NCI-H1436 treated with DMSO at 0.1 percent for 48 hours (cell line): Measurements from ENCODE around the gene CER1.

Source experiments
- DNase-seq: peaks from one replicate; lab custom pipeline; 2025; lab: John Stamatoyannopoulos, UW

CER1 gene

GRCh38 chr9:14722391-14723035 is at the start of gene CER1:
TSS of gene CER1 (minus strand) at chr9:14722733. CDS start at chr9:14722672, 61 bp downstream.
- no peak for DNase-seq

- DNase-seq, result no peak
Measured at GRCh38 chr9:14770592-14770991, 48.1 kb upstream of the CER1 start.

- no peak for DNase-seq
Measured at GRCh38 chr9:14769230-14769571, 46.7 kb upstream of the CER1 start.

GRCh38 chr9:14768405-14769229 is 46.1 kb upstream of the CER1 start:
- no peak for DNase-seq

GRCh38 chr9:14766299-14766698 is 43.8 kb upstream of the CER1 start:
- DNase-seq, result no peak

- no peak for DNase-seq
Measured at GRCh38 chr9:14761584-14761983, 39.1 kb upstream of the CER1 start.

- DNase-seq, result no peak
Measured at GRCh38 chr9:14760060-14760459, 37.5 kb upstream of the CER1 start.

GRCh38 chr9:14756291-14756690 is 33.8 kb upstream of the CER1 start:
- no peak for DNase-seq

GRCh38 chr9:14752871-14753270 is 30.3 kb upstream of the CER1 start:
- no peak for DNase-seq

GRCh38 chr9:14752271-14752670 is 29.7 kb upstream of the CER1 start:
- DNase-seq, result no peak

- no peak for DNase-seq
Measured at GRCh38 chr9:14750821-14751220, 28.3 kb upstream of the CER1 start.

- DNase-seq, result no peak
Measured at GRCh38 chr9:14749741-14750211, 27.2 kb upstream of the CER1 start.

- DNase-seq, result no peak
Measured at GRCh38 chr9:14748373-14748772, 25.8 kb upstream of the CER1 start.

GRCh38 chr9:14747111-14747510 is 24.6 kb upstream of the CER1 start:
- no peak for DNase-seq

- DNase-seq, result no peak
Measured at GRCh38 chr9:14746626-14747025, 24.1 kb upstream of the CER1 start.

- no peak for DNase-seq
Measured at GRCh38 chr9:14744768-14745167, 22.2 kb upstream of the CER1 start.

GRCh38 chr9:14741369-14741768 is 18.8 kb upstream of the CER1 start:
- DNase-seq, result no peak

- no peak for DNase-seq
Measured at GRCh38 chr9:14733133-14733532, 10.6 kb upstream of the CER1 start.

GRCh38 chr9:14731294-14731981 is 8.9 kb upstream of the CER1 start:
- no peak for DNase-seq

- no peak for DNase-seq
Measured at GRCh38 chr9:14730461-14730898, 7.9 kb upstream of the CER1 start.

GRCh38 chr9:14723301-14723700 is 768 bp upstream of the CER1 start:
- no peak for DNase-seq

- DNase-seq, result no peak
Measured at GRCh38 chr9:14719231-14719923, 3.2 kb downstream of the CER1 start.
